Lung (tissue), 12 donors: ENCODE results near the gene LGR6. TPM values are rescaled to one million over a fixed set of nuclear protein-coding genes. Genes with fewer than 3 reads are reported as not detected.

Experiments used
- ATAC-seq: fragments of 200-7000 bp; cut with Tn5 transposase; one replicate; pipeline ENCODE4 v1.9.1; 2020; ENCODE audit warnings: moderate number of reproducible peaks; ENCODE audit not compliant: insufficient read depth, low FRiP score
- DNase-seq, 3 donors: peaks; one replicate each; pipeline ENCODE4 v3.0.0-alpha.2; 2013 to 2017
- H3K27ac ChIP-seq, 2 donors: one replicate each; pipeline ENCODE4 v1.5.1; 2013; ENCODE audit warnings: mild to moderate bottlenecking in 2 of 2, moderate library complexity in 2 of 2, control low read depth in 1 of 2, inconsistent platforms in 1 of 2, low read depth in 1 of 2, low read length in 1 of 2
- H3K27me3 ChIP-seq, 3 donors: one replicate each; pipeline ENCODE4 v1.5.1; 2013; ENCODE audit warnings: low read length in 2 of 3; ENCODE audit not compliant: control insufficient read depth in 3 of 3, insufficient read depth in 3 of 3
- H3K36me3 ChIP-seq, 4 donors: one replicate each; pipeline ENCODE4 v1.5.1; 2013; ENCODE audit warnings: low read length in 4 of 4, mild to moderate bottlenecking in 1 of 4, moderate library complexity in 1 of 4; ENCODE audit not compliant: control insufficient read depth in 4 of 4, insufficient read depth in 4 of 4
- H3K4me1 ChIP-seq, 5 donors: one replicate each; pipeline ENCODE4 v1.5.1; 2013; ENCODE audit warnings: low read length in 5 of 5, mild to moderate bottlenecking in 2 of 5, moderate library complexity in 1 of 5; ENCODE audit not compliant: control insufficient read depth in 5 of 5, insufficient read depth in 5 of 5
- H3K4me3 ChIP-seq: one replicate; pipeline ENCODE4 v1.5.1; 2013; ENCODE audit warnings: mild to moderate bottlenecking, control low read depth, moderate library complexity
- H3K9ac ChIP-seq, 2 donors: one replicate each; pipeline ENCODE4 v1.5.1; 2013; ENCODE audit warnings: low read length in 2 of 2, control low read depth in 1 of 2; ENCODE audit not compliant: insufficient read depth in 1 of 2
- H3K9me3 ChIP-seq, 4 donors: one replicate each; pipeline ENCODE4 v1.5.1; 2013; ENCODE audit warnings: low read length in 3 of 4, mild to moderate bottlenecking in 1 of 4, moderate library complexity in 1 of 4; ENCODE audit not compliant: control insufficient read depth in 4 of 4, insufficient read depth in 3 of 4
- WGBS, 2 donors: extraction: QIAGEN DNeasy Blood & Tissue Kit; methylation state at CpG; one replicate each; pipeline ENCODE4 v1.1.7; 2013; 5-methylcytosine and 5-hydroxymethylcytosine counted together
- polyA plus RNA-seq, 2 donors: library from polyadenylated mRNA; stranded (reverse); fragments of 200-250 nt; gene quantifications; one replicate each; pipeline ENCODE4 v1.2.1, GENCODE V29; 2013
- total RNA-seq, 2 donors: library from RNA; depleted of rRNA in 1 of 2; stranded (reverse); fragments of >200 nt in 1 of 2; gene quantifications; one replicate each; pipeline ENCODE4 v1.2.1, GENCODE V29; 2014 to 2021
- TF ChIP-seq, protein P1 (sequence below): IDR thresholded peaks from 2 replicates; pipeline ENCODE4 v1.5.1; 2012; ENCODE audit warnings: mild to moderate bottlenecking; ENCODE audit errors: control extremely low read depth, extremely low read depth
- donor health status: control.
- donor health status: control.
- donor health status: Bipolar disorder and iron deficiency.
- donor health status: healthy.
- donor health status: DM: yes; HTN: yes; CAD: no.

The LGR6 gene
- total and polyA plus RNA-seq, 4 donors, result 0.57 to 4.1 (median 1.3) TPM

DNA sequence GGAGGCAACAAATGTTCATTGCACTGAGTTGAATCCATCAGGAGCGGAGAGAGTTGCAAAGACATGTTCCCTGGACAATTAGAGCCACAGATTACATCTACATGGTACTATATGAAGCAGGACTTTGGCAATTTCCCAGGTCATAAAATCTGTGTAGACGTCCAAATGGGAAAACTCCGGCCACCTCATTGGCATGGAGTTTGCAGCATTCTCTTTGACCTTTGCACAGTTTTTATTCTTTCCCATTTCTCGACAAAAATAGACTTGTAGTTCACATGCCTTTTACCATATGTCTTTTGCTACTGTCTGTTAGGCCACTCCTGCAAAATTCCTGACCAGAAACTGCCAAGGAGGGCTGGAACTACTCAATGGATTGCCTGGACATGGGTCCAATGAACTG is 100.0 kb downstream of the LGR6 start:
- Histone ChIP-seq H3K27ac (no peak overlapping the region), H3K4me1 (peaks cover 0 to 11% (median 5%) of the 10 kb centered on the region in 5 donors), H3K36me3 (no peaks in the 10 kb centered on the region), H3K9ac (no peak overlapping the region), H3K27me3 (no peaks in the 10 kb centered on the region), H3K4me3 (no peak overlapping the region), H3K9me3 (no peaks in the 10 kb centered on the region)
- DNase-seq (peak; percentile 60 to 79 (median 77)), ATAC-seq (no peak)
- TF ChIP-seq, protein P1, sequence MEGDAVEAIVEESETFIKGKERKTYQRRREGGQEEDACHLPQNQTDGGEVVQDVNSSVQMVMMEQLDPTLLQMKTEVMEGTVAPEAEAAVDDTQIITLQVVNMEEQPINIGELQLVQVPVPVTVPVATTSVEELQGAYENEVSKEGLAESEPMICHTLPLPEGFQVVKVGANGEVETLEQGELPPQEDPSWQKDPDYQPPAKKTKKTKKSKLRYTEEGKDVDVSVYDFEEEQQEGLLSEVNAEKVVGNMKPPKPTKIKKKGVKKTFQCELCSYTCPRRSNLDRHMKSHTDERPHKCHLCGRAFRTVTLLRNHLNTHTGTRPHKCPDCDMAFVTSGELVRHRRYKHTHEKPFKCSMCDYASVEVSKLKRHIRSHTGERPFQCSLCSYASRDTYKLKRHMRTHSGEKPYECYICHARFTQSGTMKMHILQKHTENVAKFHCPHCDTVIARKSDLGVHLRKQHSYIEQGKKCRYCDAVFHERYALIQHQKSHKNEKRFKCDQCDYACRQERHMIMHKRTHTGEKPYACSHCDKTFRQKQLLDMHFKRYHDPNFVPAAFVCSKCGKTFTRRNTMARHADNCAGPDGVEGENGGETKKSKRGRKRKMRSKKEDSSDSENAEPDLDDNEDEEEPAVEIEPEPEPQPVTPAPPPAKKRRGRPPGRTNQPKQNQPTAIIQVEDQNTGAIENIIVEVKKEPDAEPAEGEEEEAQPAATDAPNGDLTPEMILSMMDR, result no peak
- WGBS, 2 donors, result 79 to 85% methylated on average over 4 of the region's 4 CpGs

DNA sequence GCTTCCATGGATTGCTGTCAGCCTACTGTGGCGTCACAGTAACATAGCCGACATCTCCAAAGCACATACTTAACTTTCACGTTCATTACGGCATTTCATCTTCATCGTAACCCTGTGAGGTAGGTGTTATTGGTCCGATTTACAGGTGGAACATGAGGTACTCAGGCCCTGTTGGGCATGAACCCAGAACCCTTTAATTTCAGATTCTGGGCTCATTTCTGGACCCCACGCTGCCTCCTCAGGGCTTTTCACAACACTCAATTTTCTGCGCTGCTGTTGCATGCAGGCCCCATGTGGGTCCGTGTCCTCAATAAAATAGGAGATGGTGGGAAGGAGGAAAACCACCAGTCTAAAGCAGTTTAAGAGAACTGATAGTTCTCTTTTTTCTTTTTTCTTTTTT is 108.6 kb downstream of the LGR6 start:
- H3K27me3 ChIP-seq, result no peaks in the 10 kb centered on the region
- 95% methylated on average over 9 of the region's 9 CpGs for WGBS, 2 donors
- no peak for DNase-seq
- no peaks in the 10 kb centered on the region for H3K36me3 ChIP-seq
- TF ChIP-seq, protein P1, result no peak
- H3K4me3 ChIP-seq, result no peak overlapping the region
- H3K27ac ChIP-seq, result no peak overlapping the region
- H3K4me1 ChIP-seq, result peaks cover 0 to 6% (median 0%) of the 10 kb centered on the region in 5 donors
- no peak overlapping the region for H3K9ac ChIP-seq
- H3K9me3 ChIP-seq, result no peaks in the 10 kb centered on the region
- ATAC-seq, result no peak

DNA sequence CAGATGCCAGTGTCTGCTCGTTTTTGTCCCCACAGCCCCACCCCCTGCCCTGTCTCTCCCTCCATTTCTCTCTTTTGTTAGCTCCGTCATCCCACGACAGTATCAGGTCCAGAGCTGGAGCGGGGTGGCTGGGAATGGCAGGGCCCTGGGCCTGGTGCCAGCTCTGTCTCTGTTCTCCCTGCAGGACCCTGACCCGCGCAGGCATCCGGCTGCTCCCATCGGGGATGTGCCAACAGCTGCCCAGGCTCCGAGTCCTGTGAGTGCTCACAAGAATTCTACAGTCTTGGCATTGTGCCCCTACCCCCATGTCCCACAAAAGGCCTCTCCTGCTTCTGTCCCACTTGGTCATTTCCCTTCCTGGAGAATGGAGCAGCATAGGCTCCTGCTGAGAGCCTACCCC is 110.8 kb downstream of the LGR6 start:
- Histone ChIP-seq H3K4me3 (no peak overlapping the region), H3K4me1 (peaks cover 0 to 6% (median 0%) of the 10 kb centered on the region in 5 donors), H3K9ac (no peak overlapping the region), H3K36me3 (no peaks in the 10 kb centered on the region), H3K9me3 (no peaks in the 10 kb centered on the region), H3K27ac (no peak overlapping the region), H3K27me3 (no peaks in the 10 kb centered on the region)
- TF ChIP-seq, protein P1, result no peak
- DNase-seq (peak in 2 of 3 donors; percentile 16 to 28), ATAC-seq (no peak)
- 68 to 80% methylated on average over 9 of the region's 9 CpGs for WGBS, 2 donors

DNA sequence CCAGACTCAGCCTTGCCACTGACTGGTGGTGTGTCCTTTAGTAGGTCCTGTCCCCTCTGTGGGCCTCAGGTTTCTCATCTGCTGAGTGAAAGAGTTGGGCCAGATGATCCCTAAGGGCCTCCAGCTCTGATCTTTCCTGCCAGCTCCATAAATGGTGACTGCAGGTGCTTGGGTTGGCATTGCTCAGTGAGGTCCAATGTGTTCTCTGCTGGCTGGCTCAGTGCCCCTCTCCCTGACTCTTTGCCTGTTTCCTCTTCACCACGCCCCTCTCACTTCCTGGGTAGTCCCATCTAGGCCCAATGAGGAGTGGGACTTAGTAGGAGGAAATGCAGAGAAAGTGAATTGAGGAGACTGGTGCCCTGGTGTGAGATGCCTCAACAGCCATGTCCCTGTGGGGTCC is 111.6 kb downstream of the LGR6 start:
- Histone ChIP-seq H3K9ac (no peak overlapping the region), H3K36me3 (no peaks in the 10 kb centered on the region), H3K27me3 (no peaks in the 10 kb centered on the region), H3K4me1 (peaks cover 0 to 6% (median 0%) of the 10 kb centered on the region in 5 donors), H3K9me3 (no peaks in the 10 kb centered on the region), H3K27ac (no peak overlapping the region), H3K4me3 (no peak overlapping the region)
- TF ChIP-seq, protein P1, result no peak
- WGBS, 2 donors, result 38 to 55% methylated on average over 1 of the region's 1 CpG
- no peak for ATAC-seq
- no peak for DNase-seq
